Measurements from ENCODE around the gene KLHL3. TPM values are rescaled to one million over a fixed set of nuclear protein-coding genes. Genes with fewer than 3 reads are reported as not detected.

The KLHL3 gene
- total RNA-seq, 4 donors from 2014 or later: 0.75 to 4.4 (median 2.6) TPM

- DNase-seq: no peak
- H3K27ac ChIP-seq: no peak overlapping the region
- H3K27me3 ChIP-seq: no peaks in the 10 kb centered on the region
- no peaks in the 10 kb centered on the region for H3K36me3 ChIP-seq
- in situ Hi-C loops (cut with MboI; ENCODE audit: low pct_ligation_motif_present in 1 of 4, low pct_unique_long_range_greater_than_20kb in 1 of 4, low sequenced_read_pairs in 3 of 4): loop anchor here in 1 of 4 donors (25.0 kb wide), 1 partner anchor 91 kb away; no protein-coding TSS in a partner anchor
- WGBS, 2 donors (ENCODE audit: low coverage in 1 of 2): 60 to 80% methylated on average over 1 of the region's 1 CpG
- H3K4me3 ChIP-seq: no peak overlapping the region
- TF ChIP-seq CTCF (IDR thresholded peaks at IDR 0.05) (no peak), POLR2A (IDR thresholded peaks at IDR 0.05) (no peak)
- H3K4me1 ChIP-seq: no peaks in the 10 kb centered on the region
- intact Hi-C loops (cut with DNase I; ENCODE audit: low total_unique reads): no loop called here
- no peaks in the 10 kb centered on the region for H3K9me3 ChIP-seq
These were observed 7.8 kb downstream of the KLHL3 start for GRCh38 chr5:137728048-137728447.

DNA sequence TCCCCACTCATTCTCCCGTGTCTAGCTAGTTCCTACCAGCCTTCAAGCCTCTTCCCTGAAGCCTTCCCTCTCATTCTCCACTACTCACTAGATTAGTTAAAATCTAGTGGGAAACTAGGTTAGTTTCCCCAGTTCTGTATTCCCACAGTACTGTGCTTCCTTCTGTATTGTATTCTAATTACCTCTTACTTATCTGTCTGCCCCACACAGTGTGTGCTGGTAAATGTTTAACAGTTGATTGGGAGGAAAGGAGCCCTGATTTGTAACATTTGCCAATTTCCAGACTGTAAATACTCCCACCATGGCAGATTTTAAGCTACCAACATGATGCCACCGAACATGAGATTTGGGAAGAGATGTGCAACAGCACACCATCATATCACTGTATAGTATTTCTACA, 8.3 kb downstream of the KLHL3 start:
- H3K4me3 ChIP-seq: no peak overlapping the region
- intact Hi-C loops (cut with DNase I; ENCODE audit: low total_unique reads) (no loop called here), in situ Hi-C loops (cut with MboI; ENCODE audit: low pct_ligation_motif_present in 1 of 4, low pct_unique_long_range_greater_than_20kb in 1 of 4, low sequenced_read_pairs in 3 of 4) (loop anchor here in 1 of 4 donors (25.0 kb wide), 1 partner anchor 90 kb away; no protein-coding TSS in a partner anchor)
- H3K27ac ChIP-seq: no peak overlapping the region
- H3K9me3 ChIP-seq: no peaks in the 10 kb centered on the region
- TF ChIP-seq POLR2A (IDR thresholded peaks at IDR 0.05): no peak
- no peak for TF ChIP-seq EP300 (IDR thresholded peaks at IDR 0.05; ENCODE audit: low read depth)
- no peak for TF ChIP-seq POLR2AphosphoS5 (IDR thresholded peaks at IDR 0.05)
- TF ChIP-seq CTCF (IDR thresholded peaks at IDR 0.05): no peak
- 61 to 63% methylated on average over 2 of the region's 2 CpGs for WGBS, 2 donors (ENCODE audit: low coverage in 1 of 2)
- DNase-seq: no peak
- no peaks in the 10 kb centered on the region for H3K36me3 ChIP-seq
- H3K4me1 ChIP-seq: no peaks in the 10 kb centered on the region
- H3K27me3 ChIP-seq: no peaks in the 10 kb centered on the region

DNA sequence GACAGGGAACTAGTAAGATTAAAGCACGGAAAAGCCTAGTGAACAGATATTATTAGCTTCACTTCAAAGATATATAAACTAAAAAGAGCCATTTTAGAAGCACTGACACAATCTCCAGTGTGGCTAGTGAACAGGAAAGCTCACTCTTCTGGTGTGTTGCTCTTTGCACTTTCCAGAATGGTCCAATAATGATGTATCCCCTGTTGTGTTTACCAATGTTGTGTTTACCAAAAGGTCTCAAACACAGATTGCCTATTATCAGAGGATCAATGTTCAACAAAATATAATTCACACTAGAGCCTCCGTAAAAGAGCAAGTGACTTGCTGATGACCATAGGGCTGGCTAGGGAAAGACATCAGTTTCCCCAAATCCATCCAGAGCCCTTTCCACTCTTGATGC, 11.6 kb downstream of the KLHL3 start:
- no peaks in the 10 kb centered on the region for H3K27me3 ChIP-seq
- H3K9me3 ChIP-seq: no peaks in the 10 kb centered on the region
- no peaks in the 10 kb centered on the region for H3K36me3 ChIP-seq
- TF ChIP-seq POLR2A (IDR thresholded peaks at IDR 0.05) (no peak), CTCF (IDR thresholded peaks at IDR 0.05) (no peak), EP300 (IDR thresholded peaks at IDR 0.05; ENCODE audit: low read depth) (no peak), POLR2AphosphoS5 (IDR thresholded peaks at IDR 0.05) (no peak)
- intact Hi-C loops (cut with DNase I; ENCODE audit: low total_unique reads): no loop called here
- 64 to 86% methylated on average over 1 to 2 of the region's 2 CpGs for WGBS, 2 donors (ENCODE audit: low coverage in 1 of 2)
- H3K4me3 ChIP-seq: no peak overlapping the region
- DNase-seq: no peak
- H3K27ac ChIP-seq: no peak overlapping the region
- no peaks in the 10 kb centered on the region for H3K4me1 ChIP-seq
- in situ Hi-C loops (cut with MboI; ENCODE audit: low pct_ligation_motif_present in 1 of 4, low pct_unique_long_range_greater_than_20kb in 1 of 4, low sequenced_read_pairs in 3 of 4): no loop called here

GRCh38 chr5:137718611-137719010, 17.3 kb downstream of the KLHL3 start:
- Histone ChIP-seq H3K27me3 (no peaks in the 10 kb centered on the region), H3K9me3 (no peaks in the 10 kb centered on the region), H3K36me3 (no peaks in the 10 kb centered on the region), H3K4me3 (no peak overlapping the region), H3K4me1 (no peaks in the 10 kb centered on the region), H3K27ac (no peak overlapping the region)
- intact Hi-C loops (cut with DNase I; ENCODE audit: low total_unique reads) (no loop called here), in situ Hi-C loops (cut with MboI; ENCODE audit: low pct_ligation_motif_present in 1 of 4, low pct_unique_long_range_greater_than_20kb in 1 of 4, low sequenced_read_pairs in 3 of 4) (no loop called here)
- TF ChIP-seq POLR2AphosphoS5 (IDR thresholded peaks at IDR 0.05) (no peak), POLR2A (IDR thresholded peaks at IDR 0.05) (no peak), CTCF (IDR thresholded peaks at IDR 0.05) (no peak), EP300 (IDR thresholded peaks at IDR 0.05; ENCODE audit: low read depth) (no peak)
- no peak for DNase-seq

All from transverse colon (tissue), 4 donors.